ENCODE data around the gene AKAP7.

- no peak for TF ChIP-seq CTCF (IDR thresholded peaks at IDR 0.05)
- no peak for TF ChIP-seq POLR2A (IDR thresholded peaks at IDR 0.05)
Measured at GRCh38 chr6:131309437-131309836, 174.2 kb downstream of the AKAP7 start.

All from esophagus squamous epithelium (tissue), 4 donors.